VCaP (cell line): ENCODE measurements around the gene TMEM130.

Source experiments
- H3K27ac ChIP-seq: fragments of 450-650 bp; 2 replicates; pipeline ENCODE4 v1.5.1; 2017
- TF ChIP-seq, protein P1 (sequence below): fragments of 450-650 bp; conservative IDR thresholded peaks from 2 replicates; pipeline ENCODE4 v1.5.1; 2017; ENCODE audit warnings: mild to moderate bottlenecking, moderate library complexity

The TMEM130 gene

GRCh38 chr7:98908585-98908984, 38.8 kb upstream of the TMEM130 start:
- H3K27ac ChIP-seq = no peak overlapping the region
- TF ChIP-seq, protein P1, sequence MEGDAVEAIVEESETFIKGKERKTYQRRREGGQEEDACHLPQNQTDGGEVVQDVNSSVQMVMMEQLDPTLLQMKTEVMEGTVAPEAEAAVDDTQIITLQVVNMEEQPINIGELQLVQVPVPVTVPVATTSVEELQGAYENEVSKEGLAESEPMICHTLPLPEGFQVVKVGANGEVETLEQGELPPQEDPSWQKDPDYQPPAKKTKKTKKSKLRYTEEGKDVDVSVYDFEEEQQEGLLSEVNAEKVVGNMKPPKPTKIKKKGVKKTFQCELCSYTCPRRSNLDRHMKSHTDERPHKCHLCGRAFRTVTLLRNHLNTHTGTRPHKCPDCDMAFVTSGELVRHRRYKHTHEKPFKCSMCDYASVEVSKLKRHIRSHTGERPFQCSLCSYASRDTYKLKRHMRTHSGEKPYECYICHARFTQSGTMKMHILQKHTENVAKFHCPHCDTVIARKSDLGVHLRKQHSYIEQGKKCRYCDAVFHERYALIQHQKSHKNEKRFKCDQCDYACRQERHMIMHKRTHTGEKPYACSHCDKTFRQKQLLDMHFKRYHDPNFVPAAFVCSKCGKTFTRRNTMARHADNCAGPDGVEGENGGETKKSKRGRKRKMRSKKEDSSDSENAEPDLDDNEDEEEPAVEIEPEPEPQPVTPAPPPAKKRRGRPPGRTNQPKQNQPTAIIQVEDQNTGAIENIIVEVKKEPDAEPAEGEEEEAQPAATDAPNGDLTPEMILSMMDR = no peak

DNA sequence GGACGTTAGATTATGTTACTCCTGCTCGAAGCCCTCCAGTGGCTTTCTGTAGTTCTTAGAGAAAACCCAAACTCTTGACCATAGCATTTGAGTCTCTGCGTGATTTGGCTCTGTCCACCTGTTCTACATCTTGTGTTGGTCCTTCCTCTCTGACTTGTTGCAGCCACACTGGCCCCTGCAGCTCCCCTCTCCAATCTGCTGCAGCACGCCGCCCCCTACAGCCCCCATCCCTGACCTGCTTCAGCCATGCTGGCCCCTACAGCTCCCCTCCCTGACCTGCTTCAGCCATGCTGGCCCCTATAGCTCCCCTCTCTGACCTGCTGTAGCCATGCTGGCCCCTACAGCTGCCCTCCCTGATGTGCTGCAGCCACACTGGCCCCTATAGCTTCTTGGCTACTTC, 37.8 kb upstream of the TMEM130 start:
- no peak overlapping the region for H3K27ac ChIP-seq
- TF ChIP-seq, protein P1 = no peak

DNA sequence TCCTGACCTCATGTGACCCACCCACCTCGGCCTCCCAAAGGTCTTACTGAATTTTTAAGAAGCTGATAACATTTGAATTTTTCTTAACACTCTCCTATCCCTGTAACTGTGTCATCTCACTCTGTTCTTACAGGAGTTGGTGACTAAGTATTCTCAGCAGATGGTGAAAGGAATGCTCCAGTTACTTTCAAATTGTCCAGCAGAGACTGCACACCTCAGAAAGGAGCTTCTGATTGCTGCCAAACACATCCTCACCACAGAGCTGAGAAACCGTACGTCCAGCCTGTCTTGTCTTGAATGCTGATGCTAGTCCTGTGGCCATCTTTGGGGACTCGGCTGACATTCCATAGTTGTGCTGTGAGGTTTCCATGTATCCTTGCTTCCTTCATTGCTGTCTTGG, 33.4 kb upstream of the TMEM130 start:
- no peak overlapping the region for H3K27ac ChIP-seq
- TF ChIP-seq, protein P1 = no peak

DNA sequence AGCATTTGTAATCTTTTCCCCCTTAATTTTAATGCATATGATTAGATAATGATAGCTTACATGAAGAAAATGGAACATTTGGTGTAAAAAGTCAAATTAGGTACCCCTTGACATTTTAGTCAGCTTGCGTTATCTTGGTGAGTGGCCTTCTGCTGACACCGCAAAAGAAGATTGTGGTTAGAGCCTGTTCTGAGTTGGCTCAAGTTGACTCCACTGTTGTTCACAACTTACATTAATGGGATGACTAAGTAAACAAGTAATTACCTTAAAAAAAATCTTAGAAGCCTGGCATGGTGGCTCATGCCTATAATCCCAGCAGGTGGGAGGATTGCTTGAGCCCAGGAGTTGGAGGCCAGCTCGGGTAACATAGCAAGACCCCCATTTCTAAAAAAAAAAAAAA, 32.7 kb upstream of the TMEM130 start:
- TF ChIP-seq, protein P1 = no peak
- no peak overlapping the region for H3K27ac ChIP-seq

DNA sequence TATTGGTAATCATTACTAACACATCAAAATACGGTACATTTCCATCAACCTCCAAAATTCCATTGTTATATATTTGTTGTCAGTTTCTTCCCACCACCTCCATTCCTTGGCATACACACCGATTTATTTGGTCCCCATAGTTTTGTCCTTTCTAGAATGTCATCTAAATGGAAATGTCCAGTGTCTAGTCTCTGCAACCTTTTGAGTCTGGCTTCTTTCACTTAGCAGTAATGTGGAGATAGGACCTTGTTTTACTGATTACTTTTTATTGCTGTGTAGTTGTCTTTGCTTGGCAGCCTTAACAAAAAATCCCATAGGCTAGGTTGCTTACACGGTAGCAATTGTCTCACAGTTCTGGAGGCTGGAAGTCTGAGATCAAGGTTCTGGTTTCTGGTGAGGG, 31.0 kb upstream of the TMEM130 start:
- TF ChIP-seq, protein P1 = no peak
- no peak overlapping the region for H3K27ac ChIP-seq

DNA sequence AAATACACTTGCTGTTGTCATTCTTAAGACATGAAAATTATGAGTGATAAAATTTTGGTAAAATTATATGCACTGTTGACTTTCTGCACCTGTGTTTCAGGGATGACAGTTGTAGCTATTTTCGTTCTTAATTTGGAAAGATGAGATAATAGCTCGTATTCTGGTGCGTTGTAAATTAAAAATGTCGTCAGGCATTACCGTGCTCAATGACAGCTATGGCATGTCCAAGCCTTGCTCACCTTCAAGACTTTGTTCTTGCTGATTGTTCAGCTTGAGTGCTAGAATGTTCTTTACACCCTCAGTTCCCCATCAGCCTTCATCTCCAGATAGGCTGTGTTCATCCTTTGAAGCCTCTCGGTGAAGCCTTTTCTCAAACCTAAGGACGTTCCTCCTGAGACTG, 30.0 kb upstream of the TMEM130 start:
- H3K27ac ChIP-seq = no peak overlapping the region
- TF ChIP-seq, protein P1 = no peak

DNA sequence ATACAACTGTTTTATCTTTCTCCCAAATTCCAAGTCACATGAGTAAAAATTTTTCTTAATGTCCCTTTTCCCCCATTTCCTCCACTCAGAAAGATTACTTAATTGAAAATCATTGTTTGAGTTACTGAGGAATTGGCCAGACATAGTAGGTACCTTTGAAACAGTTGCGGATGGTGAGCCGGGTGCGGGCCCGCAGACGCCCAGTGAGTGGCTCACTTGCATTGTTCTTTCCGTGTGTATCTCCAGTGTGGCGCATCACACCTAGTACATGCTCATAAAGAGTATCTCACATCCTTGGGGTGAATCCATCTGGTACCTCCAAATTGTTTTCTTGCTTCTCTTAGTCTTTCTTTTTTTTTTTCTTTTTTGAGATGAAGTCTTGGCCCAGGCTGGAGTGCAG, 22.8 kb upstream of the TMEM130 start:
- H3K27ac ChIP-seq = no peak overlapping the region
- TF ChIP-seq, protein P1 = no peak

DNA sequence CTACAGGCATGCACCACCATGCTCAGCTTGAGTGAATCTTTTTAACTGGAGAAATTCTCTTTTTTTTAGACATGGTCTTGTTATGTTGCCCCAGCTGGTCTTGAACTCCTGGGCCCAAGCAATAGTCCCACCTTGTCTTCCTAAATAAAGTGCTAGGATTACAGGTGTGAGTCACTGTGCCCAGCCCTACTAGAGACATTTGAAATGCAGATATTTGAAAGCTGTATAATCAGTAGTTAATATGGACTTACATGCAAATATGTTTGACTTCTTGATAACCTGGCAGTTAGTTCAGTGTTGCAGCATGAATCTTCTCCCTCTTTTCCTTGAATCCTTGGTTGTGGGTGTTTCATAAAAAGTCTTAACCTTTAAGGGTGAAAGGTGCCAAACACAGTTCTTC, 17.2 kb upstream of the TMEM130 start:
- TF ChIP-seq, protein P1 = no peak
- H3K27ac ChIP-seq = no peak overlapping the region
